Measurements from ENCODE around the gene WDR81.
"Not testable (repeated sequence)": the region's sequence is repeated elsewhere in the genome, so short reads cannot be mapped to it uniquely, and the experiment has no call there.

Gene WDR81

GRCh38 chr17:1711804-1712203, 12.7 kb upstream of the WDR81 start:
- no peak for DNase-seq
- intact Hi-C loops (cut with DNase I), result loop anchor here (10.0 kb wide), 2 partner anchors 137 to 323 kb away; partner anchors contain the start of gene DPH1

- intact Hi-C loops (cut with DNase I), result loop anchor here (10.0 kb wide), 2 partner anchors 137 to 323 kb away; partner anchors contain the start of gene DPH1
- peak in 2 of 10 donors; percentile 18 to 28 for DNase-seq
Measured at GRCh38 chr17:1712271-1712670, 12.2 kb upstream of the WDR81 start.

- intact Hi-C loops (cut with DNase I), result loop anchor here (10.0 kb wide), 2 partner anchors 139 to 321 kb away; partner anchors contain the start of gene DPH1
- peak in 2 of 10 donors; percentile 16 to 29 for DNase-seq
Measured at GRCh38 chr17:1713160-1713877, 11.2 kb upstream of the WDR81 start.

DNA sequence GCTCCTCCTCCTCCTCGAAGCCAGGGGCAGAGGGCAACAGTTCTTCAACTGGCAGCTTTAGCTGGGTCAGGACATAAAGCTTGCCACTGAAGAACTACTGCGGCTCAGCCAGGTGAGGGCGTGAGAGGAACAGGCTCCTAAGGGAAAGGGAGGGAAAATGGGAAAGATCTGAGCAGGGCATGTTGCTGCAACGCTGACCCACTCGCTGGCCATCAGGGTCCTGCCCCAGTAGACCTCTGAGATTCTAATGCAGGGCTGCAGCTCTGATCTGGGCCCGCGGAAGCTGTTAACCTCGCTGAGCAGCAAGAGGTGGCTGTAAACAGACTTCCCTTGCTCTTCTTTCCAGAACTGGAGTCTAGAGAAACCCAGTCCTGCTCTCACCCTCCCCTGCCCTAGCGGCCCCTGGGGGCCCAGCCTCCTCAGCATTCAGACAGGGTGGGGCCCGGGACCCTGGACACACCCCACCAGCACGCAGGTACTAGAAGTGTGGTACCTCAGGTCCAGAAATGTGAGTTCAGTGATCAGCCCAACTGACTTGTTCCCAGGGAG, 10.6 kb upstream of the WDR81 start:
- DNase-seq, result peak in 2 of 10 donors; percentile 85 to 86
- intact Hi-C loops (cut with DNase I), result loop anchor here (10.0 kb wide), 2 partner anchors 139 to 321 kb away; partner anchors contain the start of gene DPH1

- intact Hi-C loops (cut with DNase I), result loop anchor here (10.0 kb wide), 2 partner anchors 140 to 320 kb away; partner anchors contain the start of gene DPH1
- DNase-seq, result peak in 9 of 10 donors; percentile 65 to 95 (median 70)
Measured at GRCh38 chr17:1714427-1714979, 10.0 kb upstream of the WDR81 start.

DNA sequence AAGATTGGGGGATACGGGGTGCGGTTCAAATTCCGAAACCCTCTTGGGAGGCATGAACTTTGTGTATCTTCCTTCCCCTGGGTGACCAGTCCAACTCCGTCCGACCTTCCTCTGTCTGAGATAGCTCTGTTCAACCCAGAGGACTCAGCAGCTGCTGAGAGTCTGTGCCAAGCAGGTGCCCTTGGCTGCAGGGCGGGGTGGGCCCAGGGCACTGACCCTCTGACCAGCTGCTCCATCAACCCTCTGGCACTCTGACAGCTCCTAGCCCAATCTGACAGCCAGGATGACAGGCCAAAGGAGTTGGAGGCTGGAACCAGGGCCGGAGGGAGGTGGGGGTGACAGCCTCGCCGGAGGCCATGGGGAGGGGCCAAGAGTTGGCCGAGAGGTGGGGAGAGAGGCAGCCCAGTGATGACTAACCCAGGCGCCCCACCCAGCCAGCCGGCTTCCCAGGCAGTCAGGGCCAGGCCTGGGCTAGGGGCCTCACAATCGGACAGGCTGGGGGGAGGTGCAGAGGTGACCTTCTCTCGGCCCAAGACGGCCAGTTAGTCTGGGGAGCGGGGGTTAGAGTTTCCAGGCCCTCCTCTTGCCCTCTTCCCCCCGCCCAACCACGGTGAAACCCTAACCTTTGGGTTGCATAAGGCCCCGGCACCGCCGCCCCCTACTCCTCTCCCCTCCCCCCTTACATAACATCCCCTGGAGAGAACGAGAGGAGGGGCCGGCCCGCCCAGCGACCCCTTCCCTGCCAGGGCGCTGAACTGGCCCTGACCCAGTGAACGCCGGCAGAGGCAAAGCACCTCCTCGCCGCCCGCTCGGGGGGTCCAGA, 9.3 kb upstream of the WDR81 start:
- peak in 4 of 10 donors; percentile 62 to 91 (median 82) for DNase-seq
- intact Hi-C loops (cut with DNase I), result loop anchor here (5.0 to 10.0 kb wide), 3 partner anchors 33 to 320 kb away; partner anchors contain the start of genes DPH1 and PRPF8

GRCh38 chr17:1715803-1716075, 8.8 kb upstream of the WDR81 start:
- DNase-seq, result no peak
- intact Hi-C loops (cut with DNase I), result loop anchor here (5.0 to 10.0 kb wide), 3 partner anchors 33 to 319 kb away; partner anchors contain the start of genes DPH1 and PRPF8

DNA sequence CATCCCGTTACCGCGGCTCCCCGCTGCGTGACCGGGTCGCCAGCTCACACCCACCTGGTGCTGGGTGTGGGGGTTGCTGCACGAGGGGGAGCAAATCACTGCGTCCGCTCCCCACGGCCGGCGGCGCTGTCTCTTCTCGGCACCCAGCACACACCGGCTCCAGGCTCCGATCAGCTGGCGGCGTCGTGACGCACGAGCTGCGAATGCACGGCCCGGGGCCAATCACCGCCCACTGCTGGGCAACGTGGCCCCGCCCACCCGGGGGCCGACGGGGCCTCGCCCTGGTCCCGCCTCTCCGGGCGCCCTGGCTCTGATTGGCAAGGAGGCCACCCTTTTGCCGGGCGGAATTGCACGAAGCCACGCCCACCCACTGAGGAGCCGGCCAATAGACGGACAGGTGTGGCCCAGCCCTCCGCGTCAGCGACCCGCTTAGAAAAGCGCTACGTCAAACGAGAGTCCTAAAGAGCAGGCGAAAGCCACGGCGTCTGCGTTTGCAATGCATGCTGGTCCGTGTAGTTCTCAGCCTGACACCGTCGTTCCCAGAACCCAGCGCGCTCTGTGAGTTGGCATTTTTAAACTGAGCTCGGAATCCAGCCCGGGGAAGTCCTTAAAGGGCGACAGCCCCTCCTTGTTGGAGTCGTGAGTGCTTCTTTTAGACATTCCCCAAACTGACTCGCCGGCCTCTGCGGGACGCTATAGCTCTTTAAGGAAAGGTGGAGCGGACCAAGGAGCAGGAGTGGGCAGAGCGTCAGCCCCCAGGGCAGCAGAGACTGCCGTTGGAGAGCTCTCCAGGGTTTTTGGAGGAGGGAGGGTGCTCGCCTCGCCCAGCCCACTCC, 8.2 kb upstream of the WDR81 start:
- intact Hi-C loops (cut with DNase I), result loop anchor here (5.0 to 10.0 kb wide), 3 partner anchors 34 to 319 kb away; partner anchors contain the start of genes DPH1 and PRPF8
- DNase-seq, result peak; percentile 99 to 100 (median 100)

DNA sequence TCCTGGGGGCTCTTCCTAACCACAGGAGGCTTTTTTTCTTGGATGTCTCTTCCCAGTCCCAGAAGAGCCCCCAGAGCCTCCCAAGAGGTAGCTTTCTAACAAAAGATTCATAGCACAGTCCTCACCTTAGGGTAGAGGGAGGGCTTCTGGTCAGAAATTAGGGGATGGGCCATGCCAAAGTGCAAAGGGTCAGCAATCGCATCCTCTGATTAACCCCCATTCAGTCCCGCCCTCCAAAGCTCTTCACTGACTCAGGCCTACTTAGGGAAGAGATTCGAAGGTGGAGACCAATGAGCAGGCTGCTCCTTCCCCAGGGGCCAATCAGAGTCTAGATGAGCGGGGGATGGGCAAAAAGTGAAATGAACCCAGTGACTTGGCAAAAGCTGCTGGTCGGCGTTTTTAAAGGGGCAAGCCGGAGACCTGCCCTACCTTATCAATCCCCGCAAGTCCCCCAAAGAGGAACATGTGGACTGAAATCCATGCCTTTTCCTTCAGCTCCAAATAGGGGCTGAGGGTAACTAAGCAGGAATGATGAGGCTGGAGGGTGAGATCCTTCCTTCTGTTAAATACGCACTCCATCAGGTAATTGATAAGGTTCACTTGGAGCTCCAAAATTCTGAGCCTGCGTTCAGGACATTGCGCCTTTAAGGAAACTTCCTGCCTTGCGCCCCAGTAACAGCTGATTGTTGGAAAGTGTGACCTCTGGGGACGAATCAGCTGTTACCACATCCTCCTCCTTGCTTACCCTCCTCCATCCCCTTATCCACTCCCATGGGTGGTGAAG, 7.4 kb upstream of the WDR81 start:
- intact Hi-C loops (cut with DNase I), result loop anchor here (5.0 to 10.0 kb wide), 3 partner anchors 35 to 318 kb away; partner anchors contain the start of genes DPH1 and PRPF8
- DNase-seq, result peak; percentile 79 to 98 (median 89)

- peak in 1 of 10 donors; percentile 43 for DNase-seq
- intact Hi-C loops (cut with DNase I), result loop anchor here (5.0 to 10.0 kb wide), 3 partner anchors 36 to 316 kb away; partner anchors contain the start of genes DPH1 and PRPF8
Measured at GRCh38 chr17:1718362-1719165, 5.9 kb upstream of the WDR81 start.

DNA sequence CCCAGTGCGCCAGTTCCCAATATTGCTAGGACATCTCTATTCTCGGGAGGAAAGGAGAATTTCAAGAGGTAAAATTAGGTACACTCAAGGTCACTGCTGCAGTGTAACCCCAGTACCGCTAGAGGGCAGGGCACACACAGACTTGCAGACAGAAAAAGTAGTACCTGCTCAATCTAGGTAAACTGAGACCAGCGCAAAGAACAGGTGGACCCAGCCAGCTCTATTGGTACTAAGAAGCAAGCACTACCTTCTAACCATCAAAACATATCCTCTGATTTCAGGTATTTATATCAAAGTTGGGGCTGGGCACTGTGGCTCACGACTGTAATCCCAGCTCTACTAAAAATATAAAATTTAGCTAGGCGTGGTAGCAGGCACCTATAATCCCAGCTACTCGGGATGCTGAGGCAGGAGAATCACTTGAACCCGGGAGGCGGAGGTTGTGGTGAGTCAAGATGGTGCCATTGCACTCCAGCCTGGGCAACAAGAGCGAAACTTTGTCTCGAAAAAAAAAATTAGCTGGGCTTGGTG, 3.6 kb upstream of the WDR81 start:
- intact Hi-C loops (cut with DNase I), result loop anchor here (5.0 kb wide), 1 partner anchor 61 kb away; no protein-coding TSS in a partner anchor
- DNase-seq, result peak in 7 of 10 donors; percentile 55 to 94 (median 70)

- not testable (repeated sequence) for DNase-seq
- intact Hi-C loops (cut with DNase I), result loop anchor here (5.0 kb wide), 1 partner anchor 60 kb away; no protein-coding TSS in a partner anchor
Measured at GRCh38 chr17:1722022-1722421, 2.5 kb upstream of the WDR81 start.

- intact Hi-C loops (cut with DNase I), result loop anchor here (5.0 kb wide), 1 partner anchor 57 kb away; no protein-coding TSS in a partner anchor
- DNase-seq, result peak in 1 of 10 donors; percentile 85
Measured at GRCh38 chr17:1724869-1725641, 551 bp downstream of the WDR81 start.

GRCh38 chr17:1725642-1726511, 1.4 kb downstream of the WDR81 start:
- intact Hi-C loops (cut with DNase I), result no loop called here
- peak in 2 of 10 donors; percentile 47 to 72 for DNase-seq

DNA sequence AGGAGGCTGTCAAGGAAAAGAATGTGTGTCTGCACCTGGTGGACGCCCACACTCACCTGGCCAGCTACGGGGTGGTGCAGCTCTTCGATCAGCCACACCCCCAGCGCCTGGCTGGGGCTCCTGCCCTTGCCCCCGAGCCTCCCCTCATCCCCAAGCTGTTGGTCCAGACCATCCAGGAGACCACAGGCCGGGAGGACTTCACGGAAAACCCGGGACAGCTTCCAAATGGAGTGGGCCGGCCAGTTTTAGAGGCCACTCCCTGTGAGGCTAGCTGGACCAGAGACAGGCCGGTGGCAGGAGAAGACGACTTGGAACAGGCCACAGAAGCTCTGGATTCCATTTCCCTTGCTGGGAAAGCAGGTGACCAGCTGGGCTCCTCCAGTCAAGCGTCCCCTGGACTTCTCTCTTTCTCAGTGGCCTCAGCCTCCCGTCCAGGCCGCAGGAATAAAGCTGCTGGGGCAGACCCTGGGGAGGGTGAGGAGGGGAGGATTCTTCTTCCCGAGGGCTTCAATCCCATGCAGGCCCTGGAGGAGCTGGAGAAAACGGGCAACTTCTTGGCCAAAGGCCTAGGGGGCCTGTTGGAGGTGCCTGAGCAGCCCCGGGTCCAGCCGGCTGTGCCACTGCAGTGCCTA, 2.2 kb downstream of the WDR81 start:
- peak in 1 of 10 donors; percentile 58 for DNase-seq
- intact Hi-C loops (cut with DNase I), result no loop called here
